ENCODE data around the gene USP24. TPM values are rescaled to one million over a fixed set of nuclear protein-coding genes. Genes with fewer than 3 reads are reported as not detected.
"Not testable (repeated sequence)": the region's sequence is repeated elsewhere in the genome, so short reads cannot be mapped to it uniquely, and the experiment has no call there.

Gene USP24
- polyA plus RNA-seq, 1 of the 3 experiments (the other 2 are of a cell fraction), result 8.1 TPM

DNA sequence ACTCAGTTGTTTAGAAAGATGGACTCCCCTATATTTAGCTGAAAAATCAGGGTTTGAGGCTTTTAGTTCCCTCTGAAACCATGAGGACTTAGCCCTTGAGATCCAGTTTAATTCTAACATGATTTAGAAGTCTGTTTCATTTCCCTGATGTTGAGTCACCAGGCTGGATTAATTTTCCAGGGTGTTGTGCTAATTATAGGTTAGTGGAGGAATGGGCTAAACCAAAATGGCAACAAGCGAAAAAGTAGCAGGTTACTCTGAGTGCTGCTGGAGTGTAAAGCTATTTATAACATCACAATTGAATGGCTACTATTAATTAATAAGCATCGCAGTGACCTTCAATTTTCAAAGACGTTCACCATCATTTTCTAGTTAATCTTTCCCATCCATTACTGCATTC, 15.5 kb upstream of the USP24 start (continued):
- TF ChIP-seq, protein P1, sequence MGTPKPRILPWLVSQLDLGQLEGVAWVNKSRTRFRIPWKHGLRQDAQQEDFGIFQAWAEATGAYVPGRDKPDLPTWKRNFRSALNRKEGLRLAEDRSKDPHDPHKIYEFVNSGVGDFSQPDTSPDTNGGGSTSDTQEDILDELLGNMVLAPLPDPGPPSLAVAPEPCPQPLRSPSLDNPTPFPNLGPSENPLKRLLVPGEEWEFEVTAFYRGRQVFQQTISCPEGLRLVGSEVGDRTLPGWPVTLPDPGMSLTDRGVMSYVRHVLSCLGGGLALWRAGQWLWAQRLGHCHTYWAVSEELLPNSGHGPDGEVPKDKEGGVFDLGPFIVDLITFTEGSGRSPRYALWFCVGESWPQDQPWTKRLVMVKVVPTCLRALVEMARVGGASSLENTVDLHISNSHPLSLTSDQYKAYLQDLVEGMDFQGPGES (IDR thresholded peaks at IDR 0.05; ENCODE audit: low read depth, low read length), result no peak
- TF ChIP-seq NFIC (IDR thresholded peaks at IDR 0.05; ENCODE audit: borderline replicate concordance) (no peak), FOXM1 (IDR thresholded peaks at IDR 0.05; ENCODE audit: low read depth) (no peak), TCF12 (IDR thresholded peaks at IDR 0.05) (no peak)

- H2AFZ ChIP-seq (ENCODE audit: low read depth); H3K27ac ChIP-seq (ENCODE audit: low read depth in 2 of 2, low read length in 1 of 2); H3K9ac ChIP-seq; H3K4me1 ChIP-seq (ENCODE audit: control insufficient read depth in 1 of 2, insufficient read depth in 2 of 2, low read depth in 1 of 2, low read length in 1 of 2); H3K9me3 ChIP-seq; H3K36me3 ChIP-seq (replicated peaks in 1 of 2; ENCODE audit: control insufficient read depth in 1 of 2, insufficient read depth in 2 of 2, low read length in 1 of 2); H3K9me2 ChIP-seq; DNase-seq; H3F3A ChIP-seq (replicated peaks; ENCODE audit: insufficient read depth); H3K4me2 ChIP-seq; H3K4me3 ChIP-seq (ENCODE audit: low read depth in 2 of 2, low read length in 1 of 2); POLR2A ChIA-PET; H3K27me3 ChIP-seq (ENCODE audit: insufficient read depth); H3K79me2 ChIP-seq (ENCODE audit: insufficient read depth); H4K20me1 ChIP-seq (ENCODE audit: insufficient read depth): not testable (repeated sequence)
- 93% methylated on average over 3 of the region's 4 CpGs for whole genome bisulfite sequencing (ENCODE audit: low lambda C conversion rate)
- CTCF ChIA-PET, result interaction anchor here (0.9 to 1.7 kb wide), 2 partner anchors 9 to 47 kb away, joined by 3 to 7 read pairs; no protein-coding TSS in a partner anchor
Observed at GRCh38 chr1:55229726-55230125, 14.6 kb upstream of the USP24 start.

- WGBS (ENCODE audit: low lambda C conversion rate), result 82% methylated on average over 1 of the region's 1 CpG
- Histone ChIP-seq H3K79me2 (ENCODE audit: insufficient read depth) (no peaks in the 10 kb centered on the region), H3F3A (replicated peaks; ENCODE audit: insufficient read depth) (no peaks in the 10 kb centered on the region), H4K20me1 (ENCODE audit: insufficient read depth) (no peaks in the 10 kb centered on the region), H3K9me3 (peaks cover 5% of the 10 kb centered on the region), H2AFZ (ENCODE audit: low read depth) (no peak overlapping the region), H3K4me1 (ENCODE audit: control insufficient read depth in 1 of 2, insufficient read depth in 2 of 2, low read depth in 1 of 2, low read length in 1 of 2) (no peaks in the 10 kb centered on the region), H3K4me3 (ENCODE audit: low read depth in 2 of 2, low read length in 1 of 2) (no peak overlapping the region), H3K36me3 (replicated peaks in 1 of 2; ENCODE audit: control insufficient read depth in 1 of 2, insufficient read depth in 2 of 2, low read length in 1 of 2) (no peaks in the 10 kb centered on the region), H3K27ac (ENCODE audit: low read depth in 2 of 2, low read length in 1 of 2) (no peak overlapping the region), H3K27me3 (ENCODE audit: insufficient read depth) (no peaks in the 10 kb centered on the region), H3K4me2 (no peak overlapping the region), H3K9me2 (no peaks in the 10 kb centered on the region), H3K9ac (no peak overlapping the region)
- ChIA-PET POLR2A (no interaction called here), CTCF (interaction anchor here (1.0 kb wide), 2 partner anchors 52 to 53 kb away, joined by 3 read pairs; no protein-coding TSS in a partner anchor)
- TF ChIP-seq NFIC (IDR thresholded peaks at IDR 0.05; ENCODE audit: borderline replicate concordance) (no peak), RAD21 (IDR thresholded peaks at IDR 0.05; ENCODE audit: low read length) (no peak), SIN3A (IDR thresholded peaks at IDR 0.05; ENCODE audit: borderline replicate concordance, low read depth, low read length) (no peak), GATA2 (CRISPR knock-in tag; IDR thresholded peaks at IDR 0.05) (no peak), RFX5 (IDR thresholded peaks at IDR 0.05; ENCODE audit: low read length) (no peak)
- TF ChIP-seq, protein P2, sequence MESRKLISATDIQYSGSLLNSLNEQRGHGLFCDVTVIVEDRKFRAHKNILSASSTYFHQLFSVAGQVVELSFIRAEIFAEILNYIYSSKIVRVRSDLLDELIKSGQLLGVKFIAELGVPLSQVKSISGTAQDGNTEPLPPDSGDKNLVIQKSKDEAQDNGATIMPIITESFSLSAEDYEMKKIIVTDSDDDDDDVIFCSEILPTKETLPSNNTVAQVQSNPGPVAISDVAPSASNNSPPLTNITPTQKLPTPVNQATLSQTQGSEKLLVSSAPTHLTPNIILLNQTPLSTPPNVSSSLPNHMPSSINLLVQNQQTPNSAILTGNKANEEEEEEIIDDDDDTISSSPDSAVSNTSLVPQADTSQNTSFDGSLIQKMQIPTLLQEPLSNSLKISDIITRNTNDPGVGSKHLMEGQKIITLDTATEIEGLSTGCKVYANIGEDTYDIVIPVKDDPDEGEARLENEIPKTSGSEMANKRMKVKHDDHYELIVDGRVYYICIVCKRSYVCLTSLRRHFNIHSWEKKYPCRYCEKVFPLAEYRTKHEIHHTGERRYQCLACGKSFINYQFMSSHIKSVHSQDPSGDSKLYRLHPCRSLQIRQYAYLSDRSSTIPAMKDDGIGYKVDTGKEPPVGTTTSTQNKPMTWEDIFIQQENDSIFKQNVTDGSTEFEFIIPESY (IDR thresholded peaks at IDR 0.05; ENCODE audit: borderline replicate concordance, low read depth), result no peak
- TF ChIP-seq, protein P3, sequence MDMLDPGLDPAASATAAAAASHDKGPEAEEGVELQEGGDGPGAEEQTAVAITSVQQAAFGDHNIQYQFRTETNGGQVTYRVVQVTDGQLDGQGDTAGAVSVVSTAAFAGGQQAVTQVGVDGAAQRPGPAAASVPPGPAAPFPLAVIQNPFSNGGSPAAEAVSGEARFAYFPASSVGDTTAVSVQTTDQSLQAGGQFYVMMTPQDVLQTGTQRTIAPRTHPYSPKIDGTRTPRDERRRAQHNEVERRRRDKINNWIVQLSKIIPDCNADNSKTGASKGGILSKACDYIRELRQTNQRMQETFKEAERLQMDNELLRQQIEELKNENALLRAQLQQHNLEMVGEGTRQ (IDR thresholded peaks at IDR 0.05; ENCODE audit: borderline replicate concordance, low read depth, low read length), result no peak
- DNase-seq, result no peak
Observed at GRCh38 chr1:55225228-55225627, 10.1 kb upstream of the USP24 start.
